Brain microvascular endothelial cell (primary cell): ENCODE results near the gene EVI5.

Experiments
- DNase-seq: peaks from one replicate; pipeline ENCODE4 v3.0.0-alpha.2; 2020
- H3K27ac ChIP-seq: fragments of 250-450 bp; sonication (Bioruptor Pico); 2 replicates; pipeline ENCODE4 v1.5.1; 2020; ENCODE audit warnings: mild to moderate bottlenecking, moderate library complexity
- H3K27me3 ChIP-seq: fragments of 250-450 bp; sonication (Bioruptor Pico); replicated peaks from 2 replicates; pipeline ENCODE4 v1.5.1; 2020; ENCODE audit warnings: mild to moderate bottlenecking
- H3K36me3 ChIP-seq: fragments of 250-450 bp; sonication (Bioruptor Pico); replicated peaks from 2 replicates; pipeline ENCODE4 v1.5.1; 2020; ENCODE audit warnings: mild to moderate bottlenecking
- H3K4me3 ChIP-seq: 2 replicates; pipeline ENCODE4 v1.5.1; 2011; ENCODE audit warnings: low read depth, mild to moderate bottlenecking, control low read depth, low read length, moderate library complexity
- CTCF ChIP-seq: IDR thresholded peaks from 2 replicates; pipeline ENCODE4 v1.5.1; 2011; ENCODE audit warnings: low read depth, mild to moderate bottlenecking, moderate library complexity, low read length, control low read depth, inconsistent platforms; ENCODE audit errors: missing control alignments
- in situ Hi-C: cut with HindIII; loops from 2 replicates; pipeline ENCODE4 v1.10.0; 2017; ENCODE audit warnings: low sequenced_read_pairs, low pct_ligation_motif_present

Gene EVI5

GRCh38 chr1:92571578-92571977 is 213.3 kb downstream of the EVI5 start:
- Histone ChIP-seq H3K27ac (no peak overlapping the region), H3K4me3 (no peak overlapping the region), H3K27me3 (no peaks in the 10 kb centered on the region), H3K36me3 (peaks cover 4% of the 10 kb centered on the region)
- no peak for TF ChIP-seq CTCF
- no peak for DNase-seq
- in situ Hi-C loops: no loop called here

- TF ChIP-seq CTCF: no peak
- in situ Hi-C loops: no loop called here
Observed at GRCh38 chr1:92567211-92567868, 217.6 kb downstream of the EVI5 start.

GRCh38 chr1:92563457-92564216 is 221.3 kb downstream of the EVI5 start:
- no peak for DNase-seq
- no peak overlapping the region for H3K4me3 ChIP-seq
- in situ Hi-C loops: no loop called here
- no peaks in the 10 kb centered on the region for H3K36me3 ChIP-seq
- no peaks in the 10 kb centered on the region for H3K27me3 ChIP-seq
- no peak overlapping the region for H3K27ac ChIP-seq
- no peak for TF ChIP-seq CTCF

More at GRCh38 chr1:92567211-92567868, 217.6 kb downstream of the EVI5 start:
- H3K27me3 ChIP-seq: no peaks in the 10 kb centered on the region
- H3K4me3 ChIP-seq: no peak overlapping the region
- H3K36me3 ChIP-seq: no peaks in the 10 kb centered on the region
- H3K27ac ChIP-seq: no peak overlapping the region
- no peak for DNase-seq

- in situ Hi-C loops: no loop called here
- Histone ChIP-seq H3K4me3 (no peak overlapping the region), H3K27ac (no peak overlapping the region), H3K27me3 (no peaks in the 10 kb centered on the region), H3K36me3 (no peaks in the 10 kb centered on the region)
- no peak for DNase-seq
- no peak for TF ChIP-seq CTCF
Observed at GRCh38 chr1:92556350-92556749, 228.6 kb downstream of the EVI5 start.

- in situ Hi-C loops: no loop called here
- no peak for TF ChIP-seq CTCF
- DNase-seq: no peak
- Histone ChIP-seq H3K27me3 (no peaks in the 10 kb centered on the region), H3K36me3 (no peaks in the 10 kb centered on the region), H3K27ac (no peak overlapping the region), H3K4me3 (no peak overlapping the region)
Observed at GRCh38 chr1:92554216-92554615, 230.7 kb downstream of the EVI5 start.
